ENCODE results near the gene TUBA3E. TPM values are rescaled to one million over a fixed set of nuclear protein-coding genes. Genes with fewer than 3 reads are reported as not detected.
"Not testable (repeated sequence)": the region's sequence is repeated elsewhere in the genome, so short reads cannot be mapped to it uniquely, and the experiment has no call there.

TUBA3E gene
- total and polyA plus RNA-seq, 4 donors = not detected

DNA sequence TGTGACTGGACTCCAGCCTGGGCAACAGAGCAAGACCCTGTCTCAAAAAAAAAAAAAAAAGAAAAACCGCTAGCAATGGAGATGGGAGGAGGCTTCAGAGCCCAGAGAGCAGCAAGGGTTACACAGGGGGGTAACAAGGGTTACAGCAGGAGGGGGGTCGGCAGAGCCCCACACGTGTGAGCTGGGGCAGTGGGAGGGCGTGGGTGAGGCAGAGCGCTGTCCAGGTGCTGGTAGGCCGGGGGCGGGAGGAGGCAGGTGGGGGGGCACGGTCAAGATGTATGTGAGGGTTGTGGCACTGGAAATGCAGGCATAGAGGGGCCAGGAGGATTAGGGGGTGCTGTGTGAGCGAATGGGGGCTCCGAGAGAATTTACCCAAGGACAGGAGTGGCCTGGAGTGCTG, 12.8 kb downstream of the TUBA3E start:
- Histone ChIP-seq H3K9me3 (ENCODE audit: control insufficient read depth in 4 of 4, insufficient read depth in 3 of 4, low read length in 3 of 4) (no peaks in the 10 kb centered on the region), H3K9ac (ENCODE audit: insufficient read depth in 1 of 2, low read length in 2 of 2) (no peak overlapping the region), H3K4me1 (ENCODE audit: control insufficient read depth in 5 of 5, insufficient read depth in 5 of 5, low read length in 5 of 5) (peaks cover 0 to 15% (median 3%) of the 10 kb centered on the region in 5 donors), H3K36me3 (ENCODE audit: control insufficient read depth in 4 of 4, insufficient read depth in 4 of 4, low read length in 4 of 4) (peaks cover 0 to 5% (median under 1%) of the 10 kb centered on the region in 4 donors), H3K27ac (ENCODE audit: low read depth in 1 of 2, low read length in 1 of 2) (no peak overlapping the region), H3K27me3 (ENCODE audit: control insufficient read depth in 3 of 3, insufficient read depth in 3 of 3, low read length in 2 of 3) (no peaks in the 10 kb centered on the region), H3K4me3 (no peak overlapping the region)
- 92 to 93% methylated on average over 9 to 10 of the region's 10 CpGs for WGBS, 2 donors
- DNase-seq (no peak), ATAC-seq (ENCODE audit: insufficient read depth, low FRiP score) (no peak)
- TF ChIP-seq, protein P1, sequence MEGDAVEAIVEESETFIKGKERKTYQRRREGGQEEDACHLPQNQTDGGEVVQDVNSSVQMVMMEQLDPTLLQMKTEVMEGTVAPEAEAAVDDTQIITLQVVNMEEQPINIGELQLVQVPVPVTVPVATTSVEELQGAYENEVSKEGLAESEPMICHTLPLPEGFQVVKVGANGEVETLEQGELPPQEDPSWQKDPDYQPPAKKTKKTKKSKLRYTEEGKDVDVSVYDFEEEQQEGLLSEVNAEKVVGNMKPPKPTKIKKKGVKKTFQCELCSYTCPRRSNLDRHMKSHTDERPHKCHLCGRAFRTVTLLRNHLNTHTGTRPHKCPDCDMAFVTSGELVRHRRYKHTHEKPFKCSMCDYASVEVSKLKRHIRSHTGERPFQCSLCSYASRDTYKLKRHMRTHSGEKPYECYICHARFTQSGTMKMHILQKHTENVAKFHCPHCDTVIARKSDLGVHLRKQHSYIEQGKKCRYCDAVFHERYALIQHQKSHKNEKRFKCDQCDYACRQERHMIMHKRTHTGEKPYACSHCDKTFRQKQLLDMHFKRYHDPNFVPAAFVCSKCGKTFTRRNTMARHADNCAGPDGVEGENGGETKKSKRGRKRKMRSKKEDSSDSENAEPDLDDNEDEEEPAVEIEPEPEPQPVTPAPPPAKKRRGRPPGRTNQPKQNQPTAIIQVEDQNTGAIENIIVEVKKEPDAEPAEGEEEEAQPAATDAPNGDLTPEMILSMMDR (IDR thresholded peaks at IDR 0.05; ENCODE audit: control extremely low read depth, extremely low read depth) = no peak

DNA sequence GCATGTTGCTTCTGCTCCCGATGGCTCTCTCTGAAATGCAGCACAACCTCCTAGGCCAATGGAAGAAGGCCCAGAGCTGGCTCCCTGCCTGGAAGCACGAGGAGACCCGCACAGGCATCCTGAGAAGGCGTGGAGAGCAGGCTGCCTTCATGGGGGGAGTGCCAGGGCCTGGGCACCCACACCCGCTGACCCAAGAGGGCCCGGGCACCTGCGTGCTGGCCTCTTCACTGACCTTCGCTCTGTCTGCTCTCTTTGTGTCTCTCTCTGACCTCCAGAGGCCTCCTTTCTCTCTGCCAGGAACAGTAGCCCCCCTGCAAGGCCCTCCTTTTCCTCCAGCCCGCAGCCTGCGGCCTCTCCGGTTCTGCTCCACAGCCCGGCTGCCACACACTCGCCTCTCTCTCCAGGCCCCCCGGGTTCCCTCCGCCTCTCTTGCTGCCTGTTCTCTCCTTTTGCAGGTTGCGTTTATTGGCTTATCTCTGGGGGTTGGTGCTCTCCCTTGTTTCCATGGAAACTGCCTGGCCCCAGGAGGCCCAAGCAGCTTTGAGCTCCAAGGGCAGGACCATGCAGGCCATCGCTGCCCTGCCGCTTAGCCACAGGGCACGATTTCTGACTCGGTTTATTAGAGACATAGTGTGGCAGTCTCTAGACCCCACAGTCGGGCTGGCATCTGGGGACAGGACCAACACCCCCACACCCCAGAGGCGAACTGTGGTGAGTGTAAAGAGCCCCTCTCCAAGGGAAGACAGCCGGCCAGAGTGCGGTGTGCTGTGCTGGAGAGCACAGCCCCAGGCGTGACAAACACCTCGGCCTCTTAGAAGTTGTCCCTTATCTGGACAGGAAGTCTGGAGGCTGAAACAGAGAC, 14.5 kb downstream of the TUBA3E start:
- ATAC-seq (ENCODE audit: insufficient read depth, low FRiP score) = no peak
- 81 to 85% methylated on average over 25 to 26 of the region's 26 CpGs for WGBS, 2 donors

DNA sequence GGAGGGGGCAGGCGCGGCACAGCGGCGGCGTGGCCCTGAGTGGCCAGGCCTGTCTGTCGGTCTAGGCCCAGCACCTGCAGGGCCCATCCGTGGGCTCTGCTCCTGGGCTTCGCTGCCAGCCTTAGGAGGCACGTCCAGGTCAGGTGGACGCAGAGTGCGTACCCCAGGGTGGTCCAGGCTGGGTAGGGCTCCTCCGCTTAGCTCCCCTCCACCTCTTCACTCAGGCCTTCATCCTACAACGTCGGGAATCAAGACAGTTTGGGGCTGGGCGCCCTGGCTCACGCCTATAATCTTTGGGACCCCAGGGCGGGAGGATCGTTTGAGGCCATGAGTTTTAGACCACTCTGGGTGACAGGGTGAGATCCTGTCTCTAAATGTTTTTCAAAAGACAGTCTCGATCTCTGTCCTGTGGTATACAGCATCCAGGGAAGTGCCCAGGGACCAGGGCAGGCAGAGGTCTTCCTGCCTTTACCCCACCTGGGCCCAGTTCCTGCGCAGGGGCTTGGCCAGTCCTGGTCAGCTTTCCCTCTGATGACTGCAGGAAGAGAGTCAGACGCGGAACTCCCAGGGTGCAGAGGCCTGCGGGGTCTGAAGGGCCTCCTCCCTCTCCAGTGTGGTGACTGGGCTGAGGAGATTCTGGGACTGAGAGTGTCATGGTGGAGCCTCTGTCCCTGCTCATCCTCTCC, 15.3 kb downstream of the TUBA3E start:
- DNase-seq = peak in 2 of 3 donors; percentile 1 to 15
- H3K27me3 ChIP-seq (ENCODE audit: control insufficient read depth in 3 of 3, insufficient read depth in 3 of 3, low read length in 2 of 3); ATAC-seq (ENCODE audit: insufficient read depth, low FRiP score); H3K36me3 ChIP-seq (ENCODE audit: control insufficient read depth in 4 of 4, insufficient read depth in 4 of 4, low read length in 4 of 4); H3K9me3 ChIP-seq (ENCODE audit: control insufficient read depth in 4 of 4, insufficient read depth in 3 of 4, low read length in 3 of 4): not testable (repeated sequence)
- whole genome bisulfite sequencing, 2 donors = 34 to 48% methylated on average over 15 to 23 of the region's 23 CpGs
- H3K27ac ChIP-seq (ENCODE audit: low read depth in 1 of 2, low read length in 1 of 2) = peak overlapping the region; percentile 42 to 63
- peaks cover 0 to 17% (median 7%) of the 10 kb centered on the region in 5 donors for H3K4me1 ChIP-seq (ENCODE audit: control insufficient read depth in 5 of 5, insufficient read depth in 5 of 5, low read length in 5 of 5)
- peak overlapping the region; percentile 53 for H3K4me3 ChIP-seq
- H3K9ac ChIP-seq (ENCODE audit: insufficient read depth in 1 of 2, low read length in 2 of 2) = peak overlapping the region in 1 of 2 donors; percentile 23

More for the DNA sequence above, 14.5 kb downstream of the TUBA3E start:
- H3K4me3 ChIP-seq = no peak overlapping the region
- no peaks in the 10 kb centered on the region for H3K27me3 ChIP-seq (ENCODE audit: control insufficient read depth in 3 of 3, insufficient read depth in 3 of 3, low read length in 2 of 3)
- TF ChIP-seq, protein P1 (IDR thresholded peaks at IDR 0.05; ENCODE audit: control extremely low read depth, extremely low read depth) = no peak
- peaks cover 0 to 17% (median 7%) of the 10 kb centered on the region in 5 donors for H3K4me1 ChIP-seq (ENCODE audit: control insufficient read depth in 5 of 5, insufficient read depth in 5 of 5, low read length in 5 of 5)
- peaks cover 0 to 5% (median 1%) of the 10 kb centered on the region in 4 donors for H3K36me3 ChIP-seq (ENCODE audit: control insufficient read depth in 4 of 4, insufficient read depth in 4 of 4, low read length in 4 of 4)
- H3K27ac ChIP-seq (ENCODE audit: low read depth in 1 of 2, low read length in 1 of 2) = no peak overlapping the region
- no peaks in the 10 kb centered on the region for H3K9me3 ChIP-seq (ENCODE audit: control insufficient read depth in 4 of 4, insufficient read depth in 3 of 4, low read length in 3 of 4)
- H3K9ac ChIP-seq (ENCODE audit: insufficient read depth in 1 of 2, low read length in 2 of 2) = no peak overlapping the region
- DNase-seq = peak; percentile 55 to 57 (median 56)

Measured in lung (tissue), 12 donors.